Memory B cell (primary cell): ENCODE results near the gene GGA1.
"Not testable (repeated sequence)": the region's sequence is repeated elsewhere in the genome, so short reads cannot be mapped to it uniquely, and the experiment has no call there.

Experiments
- ATAC-seq: fragments of 150-1000 bp; cut with Tn5 transposase; 2 replicates; pipeline ENCODE4 v1.10.0; 2021; ENCODE audit warnings: low read depth, mild to moderate bottlenecking, moderate library complexity
- DNase-seq, 2 donors: peaks; one replicate each; pipeline ENCODE4 v3.0.0; 2022; ENCODE audit warnings: low spot score in 2 of 2
- H3K27ac Mint-ChIP-seq: one replicate; pipeline ENCODE4 v1.8.0; 2022; ENCODE audit warnings: mild to moderate bottlenecking, moderate library complexity, mixed read lengths
- H3K27me3 Mint-ChIP-seq: one replicate; pipeline ENCODE4 v1.8.0; 2022; ENCODE audit warnings: mixed read lengths
- H3K36me3 Mint-ChIP-seq: one replicate; pipeline ENCODE4 v1.8.0; 2022; ENCODE audit warnings: mild to moderate bottlenecking, mixed read lengths
- H3K4me1 Mint-ChIP-seq: one replicate; pipeline ENCODE4 v1.8.0; 2022; ENCODE audit warnings: mixed read lengths
- H3K4me3 Mint-ChIP-seq: one replicate; pipeline ENCODE4 v1.8.0; 2022; ENCODE audit warnings: mild to moderate bottlenecking, moderate library complexity, mixed read lengths
- H3K9me3 Mint-ChIP-seq: one replicate; pipeline ENCODE4 v1.8.0; 2022; ENCODE audit warnings: mixed read lengths

Gene GGA1

DNA sequence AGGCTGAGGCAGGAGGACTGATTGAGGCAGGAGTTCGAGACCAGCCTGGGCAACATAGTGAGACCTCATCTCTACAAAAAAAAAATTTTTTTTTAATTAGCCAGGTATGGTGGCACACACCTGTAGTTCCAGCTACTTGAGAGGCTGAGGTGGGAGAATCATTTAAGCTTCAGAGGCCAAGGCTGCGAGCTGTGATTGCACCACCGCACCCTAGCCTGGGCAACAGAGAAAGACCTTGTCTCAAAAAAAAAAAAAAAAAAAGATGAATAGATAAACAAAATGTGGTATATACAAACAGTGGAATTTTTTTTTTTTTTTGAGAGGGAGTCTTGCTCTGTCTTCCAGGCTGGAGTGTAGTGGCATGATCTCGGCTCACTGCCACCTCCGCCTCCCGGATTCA lies 17.6 kb upstream of the GGA1 start:
- H3K9me3 Mint-ChIP-seq, H3K27me3 Mint-ChIP-seq, ATAC-seq, DNase-seq, H3K4me3 Mint-ChIP-seq, H3K4me1 Mint-ChIP-seq, H3K36me3 Mint-ChIP-seq: not testable (repeated sequence)
- peak overlapping the region; percentile 62 for H3K27ac Mint-ChIP-seq

DNA sequence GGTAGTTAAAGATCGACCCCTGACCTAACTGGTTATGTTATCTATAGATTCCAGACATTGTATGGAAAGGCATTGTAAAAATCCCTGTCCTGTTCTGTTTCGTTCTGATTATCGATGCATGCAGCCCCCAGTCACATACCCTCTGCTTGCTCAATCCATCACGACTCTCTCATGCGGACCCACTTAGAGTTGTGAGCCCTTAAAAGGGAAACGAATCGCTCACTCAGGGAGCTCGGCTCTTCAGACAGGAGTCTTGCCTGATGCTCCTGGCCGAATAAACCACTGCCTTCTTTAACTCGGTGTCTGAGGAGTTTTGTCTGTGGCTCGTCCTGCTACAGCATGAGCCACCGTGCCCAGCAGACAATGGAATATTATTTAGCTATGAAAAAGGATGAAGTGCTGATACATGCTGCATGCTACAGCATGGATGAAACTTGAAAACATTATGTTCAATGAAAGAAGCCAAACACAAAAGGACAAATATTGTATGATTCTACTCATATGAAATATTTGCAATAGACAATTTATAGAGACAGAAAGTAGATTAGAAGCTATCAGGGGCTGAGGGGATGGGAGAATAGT lies 16.7 kb upstream of the GGA1 start:
- ATAC-seq (no peak), DNase-seq (no peak)
- Mint-ChIP-seq H3K27ac (no peak overlapping the region), H3K4me1 (peaks cover 4% of the 10 kb centered on the region), H3K9me3 (peaks cover 1% of the 10 kb centered on the region), H3K27me3 (peaks cover 8% of the 10 kb centered on the region), H3K36me3 (no peaks in the 10 kb centered on the region), H3K4me3 (peak overlapping the region; percentile 78)

DNA sequence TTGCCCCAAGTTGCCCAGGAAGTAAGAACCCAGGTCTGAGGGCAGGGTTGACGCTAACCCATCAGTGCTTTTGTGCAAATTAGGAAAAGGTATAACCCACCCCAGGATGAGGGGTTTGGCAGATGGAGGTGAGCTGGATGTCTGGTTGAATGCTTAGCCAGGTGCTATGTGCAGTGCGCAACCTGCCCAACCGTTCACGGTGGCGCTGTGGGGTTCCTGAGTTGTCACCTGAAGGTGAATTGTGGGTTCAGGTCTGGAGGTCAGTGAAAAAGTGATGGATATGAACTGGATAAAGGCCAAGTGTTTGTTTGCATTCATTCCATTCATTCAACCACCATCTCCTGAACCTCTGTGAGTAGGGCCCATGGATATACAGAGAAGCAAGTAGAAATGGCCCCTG lies 14.4 kb upstream of the GGA1 start:
- Mint-ChIP-seq H3K27me3 (peaks cover 5% of the 10 kb centered on the region), H3K9me3 (peaks cover 1% of the 10 kb centered on the region), H3K36me3 (no peaks in the 10 kb centered on the region), H3K4me3 (no peak overlapping the region), H3K27ac (no peak overlapping the region), H3K4me1 (peaks cover 4% of the 10 kb centered on the region)
- no peak for ATAC-seq
- no peak for DNase-seq

DNA sequence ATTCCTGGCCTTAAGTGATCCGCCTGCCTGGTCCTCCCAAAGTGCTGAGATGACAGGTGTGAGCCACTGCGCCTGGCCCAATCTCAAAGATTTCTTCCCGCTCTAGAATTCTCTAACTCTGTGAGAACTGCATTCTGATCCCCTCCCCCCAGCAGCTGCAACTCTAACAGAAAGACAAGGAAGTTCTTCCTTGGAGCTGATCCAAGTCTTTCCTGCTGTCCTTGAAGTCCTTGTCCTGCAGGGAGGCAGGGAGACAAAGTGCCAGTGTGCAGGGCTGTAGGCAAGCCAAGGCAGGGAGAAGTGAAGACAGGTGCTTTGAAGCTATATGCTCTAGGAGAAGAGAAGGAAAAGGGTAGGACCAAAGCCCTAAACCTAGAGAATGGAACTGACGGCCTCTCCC lies 9.5 kb upstream of the GGA1 start:
- Mint-ChIP-seq H3K4me1 (peaks cover 7% of the 10 kb centered on the region), H3K4me3 (no peak overlapping the region), H3K9me3 (no peaks in the 10 kb centered on the region), H3K36me3 (no peaks in the 10 kb centered on the region), H3K27me3 (peaks cover 6% of the 10 kb centered on the region), H3K27ac (no peak overlapping the region)
- ATAC-seq (no peak), DNase-seq (no peak)

DNA sequence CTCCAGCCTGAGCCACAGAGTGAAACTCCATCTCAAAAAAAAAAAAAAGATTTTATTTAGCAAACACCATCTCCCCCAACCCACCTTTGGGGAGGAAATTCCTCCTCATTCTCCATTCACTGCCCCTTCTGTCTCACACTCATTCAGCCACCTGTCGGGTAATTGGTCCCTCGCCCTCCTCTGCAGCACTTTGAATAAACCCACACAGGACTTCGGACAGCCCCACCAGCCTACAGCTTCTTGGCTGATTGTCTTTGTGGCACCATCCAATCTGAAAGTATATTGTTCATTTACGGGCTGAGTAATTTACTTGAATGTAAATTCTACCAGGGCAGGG lies 7.5 kb upstream of the GGA1 start:
- Mint-ChIP-seq H3K9me3 (no peaks in the 10 kb centered on the region), H3K36me3 (no peaks in the 10 kb centered on the region), H3K4me1 (peaks cover 7% of the 10 kb centered on the region), H3K4me3 (no peak overlapping the region), H3K27me3 (peaks cover 8% of the 10 kb centered on the region), H3K27ac (no peak overlapping the region)
- ATAC-seq (no peak), DNase-seq (no peak)

DNA sequence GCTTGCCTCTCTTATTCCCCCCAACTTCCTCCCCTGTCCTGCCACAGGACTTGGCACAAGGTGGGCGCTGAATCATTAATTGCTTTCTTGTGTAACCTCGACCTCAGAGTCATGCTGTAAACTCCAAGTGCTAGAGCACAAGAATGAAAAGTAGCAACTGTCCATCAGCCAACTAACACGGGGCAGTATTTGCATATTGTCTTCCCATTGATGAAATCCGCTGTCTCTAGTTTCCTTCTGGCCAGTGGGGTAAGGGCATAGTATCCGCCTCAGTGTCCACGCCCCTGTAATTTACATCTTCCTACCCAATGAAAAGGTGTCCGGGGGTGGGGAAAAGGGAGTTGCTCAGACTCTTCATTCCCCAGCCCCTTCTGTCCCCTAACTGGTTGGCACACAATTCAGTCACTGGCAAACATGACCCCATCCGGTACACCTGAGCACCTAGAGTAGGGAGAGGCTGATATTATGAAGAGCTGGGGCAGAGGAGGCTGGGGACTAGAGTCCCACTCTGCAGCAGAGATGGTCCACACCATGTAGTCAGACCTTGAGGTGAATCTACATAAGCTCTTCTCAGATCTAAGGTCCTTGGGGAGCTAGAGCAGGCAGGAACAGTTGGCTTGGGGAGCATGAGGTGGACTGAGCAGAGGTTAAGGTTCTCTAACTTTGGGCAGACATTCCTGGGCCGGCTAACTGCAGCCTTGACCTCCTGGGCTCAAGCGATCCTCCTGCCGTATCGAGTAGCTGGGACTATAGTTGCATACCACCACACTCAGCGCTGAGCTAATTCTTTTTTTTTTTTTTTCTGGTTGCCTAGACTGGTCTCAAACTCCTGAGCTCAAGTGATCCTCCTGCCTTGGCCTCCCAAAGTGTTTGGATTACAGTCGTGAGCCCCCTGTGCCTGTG lies 6.8 kb upstream of the GGA1 start:
- Mint-ChIP-seq H3K9me3 (no peaks in the 10 kb centered on the region), H3K36me3 (no peaks in the 10 kb centered on the region), H3K4me3 (no peak overlapping the region), H3K27me3 (peaks cover 8% of the 10 kb centered on the region), H3K27ac (no peak overlapping the region), H3K4me1 (peaks cover 7% of the 10 kb centered on the region)
- ATAC-seq: peak; percentile 37
- DNase-seq: no peak

DNA sequence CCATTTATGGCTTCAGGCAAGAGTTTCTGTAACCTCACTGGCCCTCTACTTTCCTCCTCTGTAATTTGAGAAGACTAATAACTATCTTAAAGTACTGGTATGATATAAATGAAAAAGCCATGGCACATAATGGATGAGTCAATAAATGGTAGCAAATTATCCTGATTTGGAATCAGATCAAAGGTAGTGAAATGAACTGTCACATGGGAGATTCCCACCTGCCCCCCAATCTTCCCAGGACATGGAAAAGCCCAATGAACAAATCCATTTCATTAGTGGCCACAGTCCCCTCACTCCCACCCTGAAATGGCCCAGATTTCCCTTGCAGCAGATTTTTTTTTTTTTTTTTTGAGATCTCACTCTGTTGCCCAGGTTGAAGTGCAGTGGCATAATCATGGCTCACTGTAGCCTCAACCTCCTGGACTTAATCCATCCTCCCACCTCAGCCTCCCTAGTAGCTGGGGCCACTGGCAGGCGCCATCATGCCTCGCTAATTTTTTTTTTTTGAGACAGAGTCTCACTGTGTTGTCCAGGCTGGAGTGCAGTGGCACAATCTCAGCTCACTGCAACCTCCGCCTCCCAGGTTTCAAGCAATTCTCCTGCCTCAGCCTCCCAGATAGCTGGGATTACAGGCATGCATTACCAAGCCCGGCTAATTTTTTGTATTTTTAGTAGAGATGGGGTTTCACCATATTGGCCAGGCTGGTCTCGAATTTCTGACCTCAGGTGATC lies 5.9 kb upstream of the GGA1 start:
- not testable (repeated sequence) for H3K27ac Mint-ChIP-seq, H3K9me3 Mint-ChIP-seq, H3K4me1 Mint-ChIP-seq, H3K4me3 Mint-ChIP-seq, DNase-seq, H3K27me3 Mint-ChIP-seq, H3K36me3 Mint-ChIP-seq, ATAC-seq

DNA sequence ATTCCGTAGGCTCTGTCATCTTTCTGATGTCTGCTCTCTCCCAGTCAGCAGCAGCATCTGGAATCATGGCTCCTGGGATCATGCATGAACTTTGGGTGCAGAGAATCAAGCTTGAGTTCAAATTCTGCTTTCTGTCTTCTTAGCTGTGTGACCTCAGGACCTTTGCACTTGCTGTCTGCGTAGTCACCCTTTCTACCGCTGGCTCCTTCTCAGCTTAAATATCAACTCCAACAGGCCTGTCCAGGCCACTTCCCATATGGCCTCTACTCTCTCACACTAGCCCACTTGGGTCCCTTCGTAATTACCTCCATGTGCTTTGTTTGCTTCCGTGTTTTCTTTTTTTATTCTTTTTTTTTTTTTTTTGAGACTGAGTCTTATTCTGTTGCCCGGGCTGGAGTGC lies 4.6 kb upstream of the GGA1 start:
- peaks cover 13% of the 10 kb centered on the region for H3K4me1 Mint-ChIP-seq
- peaks cover 8% of the 10 kb centered on the region for H3K27me3 Mint-ChIP-seq
- H3K36me3 Mint-ChIP-seq: no peaks in the 10 kb centered on the region
- no peak overlapping the region for H3K4me3 Mint-ChIP-seq
- H3K9me3 Mint-ChIP-seq: no peaks in the 10 kb centered on the region
- H3K27ac Mint-ChIP-seq: no peak overlapping the region
- ATAC-seq (no peak), DNase-seq (no peak)

DNA sequence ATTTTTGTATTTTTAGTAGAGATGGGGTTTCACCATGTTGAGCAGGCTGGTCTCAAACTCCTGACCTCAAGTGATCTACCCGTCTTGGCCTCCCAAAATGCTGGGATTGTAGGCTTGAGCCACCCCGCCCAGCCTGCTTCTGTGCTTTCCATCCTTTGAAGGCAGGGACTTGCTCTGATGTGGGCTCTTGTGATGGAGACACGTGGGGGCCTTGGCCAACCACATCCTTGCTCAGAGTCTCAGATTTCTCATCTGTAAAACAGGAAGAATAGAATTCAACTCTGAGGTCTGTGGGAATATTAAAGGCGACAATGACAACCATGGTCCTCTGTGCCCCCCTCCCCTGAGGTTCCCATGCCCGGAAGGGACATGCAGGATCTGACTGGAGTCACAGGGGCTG lies 3.8 kb upstream of the GGA1 start:
- ATAC-seq: no peak
- Mint-ChIP-seq H3K27ac (no peak overlapping the region), H3K4me1 (peaks cover 18% of the 10 kb centered on the region), H3K36me3 (no peaks in the 10 kb centered on the region), H3K27me3 (peaks cover 6% of the 10 kb centered on the region), H3K4me3 (no peak overlapping the region), H3K9me3 (no peaks in the 10 kb centered on the region)
- DNase-seq: no peak

DNA sequence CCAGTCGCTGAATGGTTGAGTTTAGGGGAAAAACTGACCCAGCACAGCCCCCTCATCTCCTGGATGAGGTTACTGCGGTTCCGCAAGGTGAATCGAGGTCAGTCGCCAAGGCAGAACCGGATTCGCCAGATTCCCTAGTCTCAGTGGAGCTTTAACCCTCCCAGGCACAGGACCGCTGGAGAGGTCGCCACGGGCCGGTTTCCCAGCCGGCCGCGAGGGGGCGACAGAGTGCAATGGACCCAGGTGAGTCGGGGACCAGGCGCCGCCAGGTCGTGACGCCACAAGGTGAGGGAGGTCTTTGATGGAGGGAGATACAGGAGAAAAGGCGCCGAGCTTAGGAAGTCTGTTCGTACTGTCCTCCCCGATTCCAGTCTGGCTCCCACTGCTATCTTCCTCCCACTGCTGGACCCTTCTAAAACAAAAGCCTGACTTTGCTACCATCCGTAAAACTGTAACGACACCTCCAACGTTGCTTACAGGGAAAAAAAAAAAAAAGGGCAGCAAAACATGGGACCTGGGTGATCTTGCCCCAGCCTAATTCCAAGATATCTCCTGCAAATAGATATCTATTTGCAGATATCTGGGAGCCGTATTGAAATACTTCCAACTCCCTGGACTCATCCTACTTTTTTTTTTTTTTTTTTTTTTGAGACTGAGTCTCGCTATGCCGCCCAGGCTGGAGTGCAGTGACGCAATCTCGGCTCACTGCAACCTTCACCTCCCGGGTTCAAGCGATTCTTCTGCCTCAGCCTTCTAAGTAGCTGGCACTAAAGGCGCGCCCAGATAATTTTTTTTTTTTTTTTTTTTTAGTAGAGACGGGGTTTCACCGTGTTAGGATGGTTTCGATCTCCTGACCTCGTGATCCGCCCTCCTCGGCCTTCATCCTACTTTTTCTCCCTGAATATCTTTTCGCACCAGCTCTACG lies 1.4 kb upstream of the GGA1 start:
- no peaks in the 10 kb centered on the region for H3K9me3 Mint-ChIP-seq
- H3K27ac Mint-ChIP-seq: peak overlapping the region; percentile 98
- peak; percentile 28 for ATAC-seq
- no peaks in the 10 kb centered on the region for H3K36me3 Mint-ChIP-seq
- H3K4me1 Mint-ChIP-seq: peaks cover 13% of the 10 kb centered on the region
- H3K4me3 Mint-ChIP-seq: peak overlapping the region; percentile 86
- DNase-seq: peak; percentile 90 to 96
- peaks cover 4% of the 10 kb centered on the region for H3K27me3 Mint-ChIP-seq

DNA sequence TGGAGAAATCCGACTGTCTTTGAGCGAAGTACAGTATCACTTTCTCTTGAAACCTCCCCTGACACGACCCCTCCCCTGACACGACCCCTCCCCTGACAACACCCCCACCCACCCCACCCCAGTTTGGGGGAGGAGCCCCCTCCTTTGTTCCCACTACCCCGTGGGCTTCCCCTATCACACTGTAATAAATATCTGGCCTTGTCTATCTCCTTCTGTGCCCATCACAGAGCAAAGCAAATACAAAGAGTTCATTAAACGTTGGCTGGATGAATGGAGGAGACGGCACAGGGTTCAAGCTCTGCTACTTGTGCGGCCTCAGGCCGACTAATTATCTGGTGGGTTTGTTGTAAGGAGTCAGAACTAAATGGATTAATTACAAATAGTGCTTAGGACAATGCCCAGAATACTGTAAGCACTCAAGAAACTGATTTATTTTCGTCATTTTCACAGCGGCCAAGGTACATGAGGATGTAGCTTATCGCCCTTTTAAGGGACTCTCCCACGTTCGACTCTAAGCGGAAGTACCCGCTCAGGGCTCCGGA lies 628 bp upstream of the GGA1 start:
- H3K27me3 Mint-ChIP-seq: peaks cover 4% of the 10 kb centered on the region
- peak; percentile 7 for ATAC-seq

DNA sequence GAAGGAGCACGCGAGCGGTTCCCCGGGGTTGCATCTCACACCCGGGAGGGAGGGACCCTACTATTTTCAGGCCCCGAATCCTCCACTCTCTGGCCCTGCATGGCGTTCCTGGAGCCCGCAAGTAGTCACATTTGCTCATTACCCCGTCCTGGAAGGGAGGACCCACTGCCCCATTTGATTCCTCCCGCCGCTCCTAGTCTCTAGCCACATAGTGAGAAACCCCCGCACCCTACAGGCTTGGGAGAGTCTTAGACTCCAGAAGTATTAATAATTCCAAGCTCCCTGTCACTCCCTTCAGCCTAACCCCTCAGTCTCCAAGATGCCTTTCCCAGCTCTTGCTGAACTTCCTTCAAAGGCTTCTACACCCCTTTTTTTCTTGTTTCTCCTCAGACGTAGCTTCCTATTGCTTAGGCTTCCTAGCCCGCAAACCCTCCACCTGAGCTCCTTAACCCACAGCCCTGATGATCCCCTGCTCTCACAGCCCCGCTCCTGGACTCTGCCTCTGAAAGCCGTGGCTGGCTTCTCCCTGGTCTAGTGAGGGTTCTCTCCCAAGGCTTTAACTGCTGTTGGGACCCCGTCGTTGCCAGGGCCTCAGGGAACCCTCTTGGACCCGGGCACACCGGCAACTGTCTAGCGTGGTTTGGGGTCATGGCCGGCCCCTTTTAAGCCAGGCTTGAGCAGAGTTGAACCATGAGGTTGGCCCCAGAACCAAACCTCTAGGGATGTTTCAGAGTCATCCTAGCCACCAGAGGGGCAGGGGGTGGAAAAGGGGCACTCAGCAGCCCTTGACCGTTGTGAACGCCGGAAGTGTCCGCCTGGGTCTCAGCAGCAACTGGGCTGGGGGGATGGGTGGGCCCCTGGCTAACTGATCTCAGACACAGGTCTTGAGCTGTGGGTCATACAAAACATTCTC lies 862 bp downstream of the GGA1 start:
- Mint-ChIP-seq H3K27me3 (peaks cover 4% of the 10 kb centered on the region), H3K36me3 (peaks cover 2% of the 10 kb centered on the region), H3K4me1 (peaks cover 15% of the 10 kb centered on the region), H3K9me3 (no peaks in the 10 kb centered on the region), H3K4me3 (peak overlapping the region; percentile 86), H3K27ac (peak overlapping the region; percentile 87)
- DNase-seq (no peak), ATAC-seq (no peak)

More for the DNA sequence above, 628 bp upstream of the GGA1 start:
- H3K9me3 Mint-ChIP-seq: no peaks in the 10 kb centered on the region
- peak overlapping the region; percentile 86 for H3K4me3 Mint-ChIP-seq
- peak overlapping the region; percentile 98 for H3K27ac Mint-ChIP-seq
- DNase-seq: peak in 1 of 2 donors; percentile 39
- peaks cover 15% of the 10 kb centered on the region for H3K4me1 Mint-ChIP-seq
- H3K36me3 Mint-ChIP-seq: no peaks in the 10 kb centered on the region

DNA sequence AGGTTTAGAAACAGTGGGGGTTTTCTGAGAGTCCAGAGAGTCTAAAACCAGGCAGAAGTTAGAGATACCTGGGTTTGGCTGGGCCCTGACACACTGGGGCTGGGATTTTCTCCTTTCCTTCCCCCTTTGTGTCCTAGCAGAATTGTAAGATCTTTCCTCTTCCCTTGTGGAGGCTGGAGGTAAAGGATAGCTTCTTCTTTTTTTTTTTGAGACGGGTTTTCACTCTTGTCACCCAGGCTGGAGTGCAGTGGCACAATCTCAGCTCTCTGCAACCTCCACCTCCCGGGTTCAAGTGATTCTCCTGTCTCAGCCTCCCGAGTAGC lies 1.5 kb downstream of the GGA1 start:
- peak overlapping the region; percentile 87 for H3K27ac Mint-ChIP-seq
- H3K27me3 Mint-ChIP-seq, H3K36me3 Mint-ChIP-seq, ATAC-seq, H3K9me3 Mint-ChIP-seq, DNase-seq: not testable (repeated sequence)
- H3K4me1 Mint-ChIP-seq: peaks cover 15% of the 10 kb centered on the region
- H3K4me3 Mint-ChIP-seq: peak overlapping the region; percentile 86
